Fibroblast of the aortic adventitia (primary cell): ENCODE measurements around the gene CEP72. TPM values are rescaled to one million over a fixed set of nuclear protein-coding genes. Genes with fewer than 3 reads are reported as not detected.

Source experiments
- DNase-seq: peaks from one replicate; pipeline ENCODE4 v3.0.0-alpha.2; 2010; ENCODE audit warnings: low read depth
- H3K4me3 ChIP-seq: 2 replicates; pipeline ENCODE4 v1.5.1; 2011; ENCODE audit warnings: low read depth, mild to moderate bottlenecking, control low read depth, low read length, moderate library complexity
- CTCF ChIP-seq: IDR thresholded peaks from 2 replicates; pipeline ENCODE4 v1.5.1; 2011; ENCODE audit warnings: mild to moderate bottlenecking, low read length, control low read depth, inconsistent platforms; ENCODE audit not compliant: insufficient read depth
- total RNA-seq: library from RNA; depleted of rRNA; stranded (reverse); fragments of >200 nt; gene quantifications from 2 replicates; pipeline ENCODE4 v1.2.3, GENCODE V29; 2012; ENCODE audit warnings: low replicate concordance

The CEP72 gene
- total RNA-seq, 1 donor, result 3.5 TPM

DNA sequence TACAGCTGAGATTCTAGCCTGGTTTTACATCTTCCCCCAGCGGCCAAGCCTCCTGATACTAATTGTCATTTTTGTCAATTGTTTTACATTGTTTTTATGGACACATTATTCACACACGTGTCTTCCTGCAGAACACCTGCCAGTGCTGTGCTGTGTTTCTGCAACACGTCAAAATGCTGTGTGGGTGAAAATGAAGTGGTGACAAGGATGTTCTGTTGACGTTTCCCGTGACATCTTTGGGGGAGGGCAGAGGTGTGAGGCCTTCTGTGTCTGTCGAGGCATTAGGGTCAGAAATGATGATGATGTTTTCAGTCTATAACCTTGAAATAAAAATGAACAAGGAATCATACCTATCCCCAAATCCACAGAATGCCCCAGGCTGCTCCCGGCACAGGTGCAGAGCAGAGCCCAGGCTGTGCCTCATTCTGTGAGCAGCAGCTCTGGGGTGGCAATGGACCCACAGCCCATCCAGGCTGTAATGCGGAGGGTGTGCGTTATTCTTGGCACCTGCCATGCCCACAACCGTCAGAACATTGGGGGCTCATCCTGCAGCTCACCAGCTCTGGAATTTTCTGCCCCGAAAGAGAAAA, 23.6 kb upstream of the CEP72 start:
- H3K4me3 ChIP-seq, result no peak overlapping the region
- DNase-seq, result no peak
- TF ChIP-seq CTCF, result no peak

- TF ChIP-seq CTCF, result no peak
- H3K4me3 ChIP-seq, result no peak overlapping the region
- DNase-seq, result no peak
Measured at GRCh38 chr5:589173-589572, 23.0 kb upstream of the CEP72 start.

GRCh38 chr5:589588-589987, 22.6 kb upstream of the CEP72 start:
- TF ChIP-seq CTCF, result no peak

GRCh38 chr5:590346-590745, 21.8 kb upstream of the CEP72 start:
- no peak for TF ChIP-seq CTCF
- DNase-seq, result no peak
- no peak overlapping the region for H3K4me3 ChIP-seq

More at GRCh38 chr5:589588-589987, 22.6 kb upstream of the CEP72 start:
- H3K4me3 ChIP-seq, result no peak overlapping the region
- no peak for DNase-seq

DNA sequence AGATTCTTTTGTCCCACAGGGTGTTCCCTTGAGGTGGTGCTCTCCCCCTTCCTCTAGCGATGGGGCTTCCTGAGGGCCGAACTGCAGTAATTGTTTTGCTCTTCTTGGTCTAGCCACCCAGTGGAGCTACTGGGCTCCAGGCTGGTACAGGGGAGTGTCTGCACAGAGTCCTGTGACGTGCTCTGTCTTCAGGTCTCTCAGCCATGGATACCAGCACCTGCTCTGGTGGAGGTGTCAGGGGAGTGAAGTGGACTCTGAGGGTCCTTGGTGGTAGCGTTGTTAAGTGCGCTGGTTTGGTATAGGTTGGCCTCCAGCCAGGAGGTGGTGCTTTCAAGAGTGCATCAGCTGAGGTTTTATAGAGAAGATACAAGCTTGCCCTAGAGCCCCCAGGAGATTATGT, 20.4 kb upstream of the CEP72 start:
- TF ChIP-seq CTCF, result no peak
- no peak for DNase-seq
- no peak overlapping the region for H3K4me3 ChIP-seq

- H3K4me3 ChIP-seq, result no peak overlapping the region
- no peak for TF ChIP-seq CTCF
- DNase-seq, result no peak
Measured at GRCh38 chr5:592158-592557, 20.0 kb upstream of the CEP72 start.

GRCh38 chr5:593511-593910, 18.6 kb upstream of the CEP72 start:
- H3K4me3 ChIP-seq, result no peak overlapping the region
- no peak for DNase-seq
- no peak for TF ChIP-seq CTCF
